HepG2 (cell line): ENCODE measurements around the gene SIAH1. TPM values are rescaled to one million over a fixed set of nuclear protein-coding genes. Genes with fewer than 3 reads are reported as not detected.
A peak's percentile ranks its signal among the peaks of the same experiment; 100 is the strongest.

Experiments used
- ATAC-seq: fragments of 200-7000 bp; cut with Tn5 transposase; 3 replicates; pipeline ENCODE4 v1.9.1; 2020; ENCODE audit warnings: mild to moderate bottlenecking, moderate library complexity
- BruUV-seq: library from RNA; stranded (reverse); fragments of 400-500 nt; replicated peaks from 2 replicates; lab custom pipeline; 2021; lab: Mats Ljungman, UMichigan
- CTCF ChIA-PET: fragments of 300-600 bp; formaldehyde crosslinking; extraction: SDS; loops from one replicate; lab custom pipeline; 2021; ENCODE audit warnings: low total read pairs, inconsistent platforms, low intra/inter-chr PET ratio; lab: Yijun Ruan, JAX
- POLR2A ChIA-PET: fragments of 350-600 bp; sonication (Branson Sonifier 250); formaldehyde crosslinking; loops from one replicate; lab custom pipeline; 2020; ENCODE audit warnings: antibody characterized with exemption, inconsistent platforms; lab: Yijun Ruan, JAX
- DNase-seq: peaks from one replicate; pipeline ENCODE4 v3.0.0-alpha.2; 2015; ENCODE audit warnings: low spot score
- FAIRE-seq: peaks from 3 replicates; lab custom pipeline; 2011; peaks lifted over from hg19 to GRCh38; lab: Jason Lieb, UNC
- H2AFZ ChIP-seq: one replicate; pipeline ENCODE4 v1.6.1; 2011; ENCODE audit warnings: low read length, inconsistent platforms
- H3K27ac ChIP-seq: fragments of 300-600 bp; 3 replicates; pipeline ENCODE4 v1.8.0; 2011; ENCODE audit warnings: mixed run types, mild to moderate bottlenecking, mixed read lengths, low read length, inconsistent platforms; ENCODE audit not compliant: insufficient read depth; ENCODE audit errors: extremely low read length
- H3K27me3 ChIP-seq, 2 experiments: fragments of 200-600 bp in 1 of 2; 2 replicates in 1 of 2; 3 replicates in 1 of 2; pipeline versions ENCODE4 v1.6.0 to v1.8.0; 2011; ENCODE audit warnings: low read length in 2 of 2, mild to moderate bottlenecking in 2 of 2, moderate library complexity in 2 of 2, inconsistent platforms in 1 of 2; ENCODE audit not compliant: insufficient read depth in 2 of 2, control insufficient read depth in 1 of 2
- H3K36me3 ChIP-seq, 2 experiments: fragments of 200-600 bp in 1 of 2; replicated peaks in 1 of 2; 2 replicates in 1 of 2; 3 replicates in 1 of 2; pipeline versions ENCODE4 v1.5.1 to v1.8.0; 2011; ENCODE audit warnings: low read length in 2 of 2, inconsistent platforms in 1 of 2; ENCODE audit not compliant: insufficient read depth in 2 of 2, control insufficient read depth in 1 of 2
- H3K4me1 ChIP-seq: 2 replicates; pipeline ENCODE4 v1.5.1; 2012; ENCODE audit warnings: low read length, inconsistent platforms; ENCODE audit not compliant: insufficient read depth
- H3K4me2 ChIP-seq: 2 replicates; pipeline ENCODE4 v1.6.0; 2011; ENCODE audit warnings: low read depth, low read length, inconsistent platforms
- H3K4me3 ChIP-seq, 3 experiments: fragments of 200-600 bp in 1 of 3; sonication (generic), shearing (Covaris generic) in 1 of 3; replicated peaks in 1 of 3; 2 replicates each; pipeline ENCODE4 v1.5.1; 2011 to 2016; ENCODE audit warnings: low read length in 3 of 3, inconsistent platforms in 2 of 3, low read depth in 2 of 3, mild to moderate bottlenecking in 2 of 3, control low read depth in 1 of 3, mixed read lengths in 1 of 3; ENCODE audit not compliant: insufficient read depth in 1 of 3
- H3K79me2 ChIP-seq: one replicate; pipeline ENCODE4 v1.6.1; 2011; ENCODE audit warnings: low read length, inconsistent platforms; ENCODE audit not compliant: insufficient read depth
- H3K9ac ChIP-seq: 2 replicates; pipeline ENCODE4 v1.6.0; 2011; ENCODE audit warnings: mild to moderate bottlenecking, low read depth, low read length, inconsistent platforms; ENCODE audit not compliant: insufficient read depth
- H3K9me3 ChIP-seq: 2 replicates; pipeline ENCODE4 v1.5.1; 2012; ENCODE audit warnings: mild to moderate bottlenecking, low read length
- H4K20me1 ChIP-seq: 2 replicates; pipeline ENCODE4 v1.6.0; 2011; ENCODE audit warnings: inconsistent platforms, mild to moderate bottlenecking, low read length, moderate library complexity; ENCODE audit not compliant: insufficient read depth
- AGO2 ChIP-seq: fragments of 200-400 bp; formaldehyde crosslinking; optimal IDR thresholded peaks from 2 replicates; pipeline ENCODE3; 2017; ENCODE audit warnings: mild to moderate bottlenecking, low read depth, low read length, moderate library complexity
- GABPB1 ChIP-seq: IDR thresholded peaks from 2 replicates; pipeline ENCODE4 v1.6.1; 2016; ENCODE audit warnings: mild to moderate bottlenecking, missing genetic modification reagents, moderate library complexity, missing compliant biosample characterization
- GATAD2A ChIP-seq: IDR thresholded peaks from 2 replicates; pipeline ENCODE4 v1.6.1; 2016
- MAF1 ChIP-seq: sonication (generic); formaldehyde crosslinking; IDR thresholded peaks from 2 replicates; pipeline ENCODE4 v1.5.0; 2020; ENCODE audit warnings: missing genetic modification reagents, borderline replicate concordance
- RFXANK ChIP-seq: IDR thresholded peaks from 2 replicates; pipeline ENCODE4 v1.6.1; 2016
- SP5 ChIP-seq: IDR thresholded peaks from 2 replicates; pipeline ENCODE4 v1.6.1; 2016; ENCODE audit warnings: low read depth, borderline replicate concordance
- ZNF329 ChIP-seq: sonication (generic); formaldehyde crosslinking; IDR thresholded peaks from 2 replicates; pipeline ENCODE4 v1.9.0; 2021; ENCODE audit warnings: low read depth, mild to moderate bottlenecking, missing genetic modification reagents
- WGBS: methylation state at CpG from one replicate; pipeline ENCODE4 v1.1.6; 2017; ENCODE audit warnings: low lambda C conversion rate; 5-methylcytosine and 5-hydroxymethylcytosine counted together
- in situ Hi-C: cut with HindIII; loops from 2 replicates; pipeline ENCODE4 v1.10.0; 2017; ENCODE audit warnings: low pct_unique_long_range_greater_than_20kb; ENCODE audit not compliant: extremely low pct_ligation_motif_present
- intact Hi-C: fragments of 100-400 bp; cut with micrococcal nuclease; formaldehyde crosslinking; loops from one replicate; pipeline ENCODE4 v1.10.0; 2022; ENCODE audit not compliant: unreplicated experiment
- polyA plus RNA-seq, 8 experiments: library from polyadenylated mRNA; depleted of rRNA in 3 of 8; stranded (reverse) in 7 of 8; unstranded in 1 of 8; fragments of >200 nt; fragmentation: Illumina TruSeq in 4 of 8; extraction: Trizol in 4 of 8; gene quantifications; 2 replicates each; pipeline versions ENCODE4 v1.2.1 to v1.2.3, GENCODE V29; 2011 to 2016; ENCODE audit warnings: low read depth in 4 of 8, missing spikeins in 1 of 8, mixed read lengths in 1 of 8; ENCODE audit not compliant: insufficient read depth in 1 of 8
- total RNA-seq, 5 experiments: library from RNA; depleted of rRNA; stranded (reverse); fragments of >200 nt; fragmentation: Illumina TruSeq; extraction: Trizol; gene quantifications; 2 replicates each; pipeline ENCODE4 v1.2.3, GENCODE V29; 2016; ENCODE audit warnings: low read depth in 1 of 5
- TF ChIP-seq, protein P1 (sequence below): sonication (generic); formaldehyde crosslinking; IDR thresholded peaks from 2 replicates; pipeline ENCODE4 v1.4.0; 2020; ENCODE audit warnings: missing genetic modification reagents
- TF ChIP-seq, protein P2 (sequence below): sonication (generic); formaldehyde crosslinking; IDR thresholded peaks from 2 replicates; pipeline ENCODE4 v1.4.0; 2020; ENCODE audit warnings: mild to moderate bottlenecking, missing genetic modification reagents, borderline replicate concordance
- TF ChIP-seq, protein P3 (sequence below): fragments of 450-650 bp; IDR thresholded peaks from 2 replicates; pipeline ENCODE4 v1.6.1; 2017; ENCODE audit warnings: mild to moderate bottlenecking
- TF ChIP-seq, protein P4 (sequence below): IDR thresholded peaks from 2 replicates; pipeline ENCODE4 v1.6.1; 2016; ENCODE audit warnings: missing compliant biosample characterization, missing genetic modification reagents, borderline replicate concordance

The SIAH1 gene
- total and polyA plus RNA-seq, 2 of the 13 experiments (the other 11 are each of a cell fraction or from before 2014, with no cell fraction given): 16.0 to 28.6 TPM

DNA sequence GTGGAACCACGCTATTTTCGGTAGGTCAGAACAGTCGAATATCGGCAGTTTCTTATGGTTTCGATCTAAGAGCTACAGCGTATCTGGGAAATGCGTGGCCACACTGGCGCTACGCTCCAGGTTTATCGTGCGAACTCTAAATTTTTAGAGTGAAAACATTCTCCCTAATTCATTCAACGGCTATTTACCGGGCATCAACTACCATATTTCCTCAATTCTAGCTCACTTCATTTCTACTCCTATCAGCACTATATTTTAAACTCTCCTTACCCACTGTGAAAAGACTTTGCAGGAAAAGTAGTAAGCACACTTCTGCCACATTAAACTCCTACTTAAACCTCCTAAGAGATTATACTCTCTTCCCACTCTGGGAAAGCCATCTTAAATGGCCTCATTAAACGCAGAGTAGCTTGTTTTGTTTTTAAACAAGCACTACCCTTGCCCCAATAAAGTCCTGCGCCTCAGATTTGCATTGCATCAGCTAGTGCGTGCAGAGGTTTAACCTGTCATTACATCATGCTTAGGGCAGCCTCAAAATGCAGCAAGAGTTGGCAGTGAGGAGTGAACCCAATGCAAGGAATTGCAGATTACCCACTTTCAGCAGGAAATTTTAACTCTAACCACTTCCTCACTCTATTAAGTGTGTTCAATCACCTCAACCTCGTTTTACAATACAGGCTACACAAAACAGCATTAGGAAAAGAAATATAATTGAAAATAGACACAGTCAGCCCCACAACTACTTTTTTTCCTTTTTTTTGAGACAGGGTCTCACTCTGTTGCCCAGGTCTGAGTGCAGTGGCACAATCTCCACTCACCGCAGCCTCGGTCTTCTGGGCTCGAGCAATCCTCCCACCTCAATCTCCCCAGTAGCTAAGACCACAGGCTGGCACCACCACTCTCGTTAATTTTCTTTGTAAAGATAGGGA lies 18.8 kb downstream of the SIAH1 start (continued):
- TF ChIP-seq, protein P1, sequence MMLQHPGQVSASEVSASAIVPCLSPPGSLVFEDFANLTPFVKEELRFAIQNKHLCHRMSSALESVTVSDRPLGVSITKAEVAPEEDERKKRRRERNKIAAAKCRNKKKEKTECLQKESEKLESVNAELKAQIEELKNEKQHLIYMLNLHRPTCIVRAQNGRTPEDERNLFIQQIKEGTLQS (CRISPR knock-in tag): peak; percentile 92
- TF ChIP-seq, protein P2, sequence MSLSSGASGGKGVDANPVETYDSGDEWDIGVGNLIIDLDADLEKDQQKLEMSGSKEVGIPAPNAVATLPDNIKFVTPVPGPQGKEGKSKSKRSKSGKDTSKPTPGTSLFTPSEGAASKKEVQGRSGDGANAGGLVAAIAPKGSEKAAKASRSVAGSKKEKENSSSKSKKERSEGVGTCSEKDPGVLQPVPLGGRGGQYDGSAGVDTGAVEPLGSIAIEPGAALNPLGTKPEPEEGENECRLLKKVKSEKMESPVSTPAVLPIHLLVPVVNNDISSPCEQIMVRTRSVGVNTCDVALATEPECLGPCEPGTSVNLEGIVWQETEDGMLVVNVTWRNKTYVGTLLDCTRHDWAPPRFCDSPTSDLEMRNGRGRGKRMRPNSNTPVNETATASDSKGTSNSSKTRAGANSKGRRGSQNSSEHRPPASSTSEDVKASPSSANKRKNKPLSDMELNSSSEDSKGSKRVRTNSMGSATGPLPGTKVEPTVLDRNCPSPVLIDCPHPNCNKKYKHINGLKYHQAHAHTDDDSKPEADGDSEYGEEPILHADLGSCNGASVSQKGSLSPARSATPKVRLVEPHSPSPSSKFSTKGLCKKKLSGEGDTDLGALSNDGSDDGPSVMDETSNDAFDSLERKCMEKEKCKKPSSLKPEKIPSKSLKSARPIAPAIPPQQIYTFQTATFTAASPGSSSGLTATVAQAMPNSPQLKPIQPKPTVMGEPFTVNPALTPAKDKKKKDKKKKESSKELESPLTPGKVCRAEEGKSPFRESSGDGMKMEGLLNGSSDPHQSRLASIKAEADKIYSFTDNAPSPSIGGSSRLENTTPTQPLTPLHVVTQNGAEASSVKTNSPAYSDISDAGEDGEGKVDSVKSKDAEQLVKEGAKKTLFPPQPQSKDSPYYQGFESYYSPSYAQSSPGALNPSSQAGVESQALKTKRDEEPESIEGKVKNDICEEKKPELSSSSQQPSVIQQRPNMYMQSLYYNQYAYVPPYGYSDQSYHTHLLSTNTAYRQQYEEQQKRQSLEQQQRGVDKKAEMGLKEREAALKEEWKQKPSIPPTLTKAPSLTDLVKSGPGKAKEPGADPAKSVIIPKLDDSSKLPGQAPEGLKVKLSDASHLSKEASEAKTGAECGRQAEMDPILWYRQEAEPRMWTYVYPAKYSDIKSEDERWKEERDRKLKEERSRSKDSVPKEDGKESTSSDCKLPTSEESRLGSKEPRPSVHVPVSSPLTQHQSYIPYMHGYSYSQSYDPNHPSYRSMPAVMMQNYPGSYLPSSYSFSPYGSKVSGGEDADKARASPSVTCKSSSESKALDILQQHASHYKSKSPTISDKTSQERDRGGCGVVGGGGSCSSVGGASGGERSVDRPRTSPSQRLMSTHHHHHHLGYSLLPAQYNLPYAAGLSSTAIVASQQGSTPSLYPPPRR (CRISPR knock-in tag): no peak

DNA sequence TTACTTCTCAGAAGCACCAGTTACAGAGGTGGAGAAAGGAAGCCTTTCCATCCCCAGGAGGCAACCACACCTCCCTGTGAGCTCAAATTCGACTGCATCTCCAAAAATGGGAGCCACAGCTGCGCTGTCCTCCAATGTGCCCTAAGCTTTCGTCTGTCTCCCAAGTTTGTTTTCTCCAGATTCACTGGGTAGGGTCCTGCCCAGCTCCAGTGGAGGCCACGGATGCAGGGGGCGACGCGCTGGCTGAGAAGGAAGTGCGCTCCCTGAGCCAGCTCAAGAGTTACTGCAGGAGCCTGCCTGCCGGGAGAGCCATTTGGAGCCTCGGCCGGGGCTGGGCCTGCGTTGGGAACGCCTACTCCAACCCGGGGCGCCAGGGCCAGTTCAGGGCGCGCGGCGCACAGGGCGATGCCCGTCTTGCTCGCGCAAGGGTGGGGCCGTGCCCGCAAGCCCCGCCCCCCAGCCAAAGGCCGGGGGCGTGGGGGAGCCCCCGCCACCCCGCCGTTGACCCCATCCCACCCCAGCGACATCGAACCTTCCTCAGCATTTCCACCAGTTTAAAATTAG lies 19.5 kb downstream of the SIAH1 start:
- peaks cover 96% of the 10 kb centered on the region for H3K79me2 ChIP-seq
- TF ChIP-seq GATAD2A (CRISPR knock-in tag): peak; percentile 34
- TF ChIP-seq SP5 (CRISPR knock-in tag): peak; percentile 42; the same call in 1 of the 2 replicates
- peak; percentile 86 for TF ChIP-seq AGO2
- TF ChIP-seq MAF1: 0 out of 2 replicates have a peak, but pooled peaks have one; percentile 82
- TF ChIP-seq GABPB1 (CRISPR knock-in tag): peak; percentile 77
- TF ChIP-seq ZNF329 (CRISPR knock-in tag): no peak
- TF ChIP-seq, protein P3, sequence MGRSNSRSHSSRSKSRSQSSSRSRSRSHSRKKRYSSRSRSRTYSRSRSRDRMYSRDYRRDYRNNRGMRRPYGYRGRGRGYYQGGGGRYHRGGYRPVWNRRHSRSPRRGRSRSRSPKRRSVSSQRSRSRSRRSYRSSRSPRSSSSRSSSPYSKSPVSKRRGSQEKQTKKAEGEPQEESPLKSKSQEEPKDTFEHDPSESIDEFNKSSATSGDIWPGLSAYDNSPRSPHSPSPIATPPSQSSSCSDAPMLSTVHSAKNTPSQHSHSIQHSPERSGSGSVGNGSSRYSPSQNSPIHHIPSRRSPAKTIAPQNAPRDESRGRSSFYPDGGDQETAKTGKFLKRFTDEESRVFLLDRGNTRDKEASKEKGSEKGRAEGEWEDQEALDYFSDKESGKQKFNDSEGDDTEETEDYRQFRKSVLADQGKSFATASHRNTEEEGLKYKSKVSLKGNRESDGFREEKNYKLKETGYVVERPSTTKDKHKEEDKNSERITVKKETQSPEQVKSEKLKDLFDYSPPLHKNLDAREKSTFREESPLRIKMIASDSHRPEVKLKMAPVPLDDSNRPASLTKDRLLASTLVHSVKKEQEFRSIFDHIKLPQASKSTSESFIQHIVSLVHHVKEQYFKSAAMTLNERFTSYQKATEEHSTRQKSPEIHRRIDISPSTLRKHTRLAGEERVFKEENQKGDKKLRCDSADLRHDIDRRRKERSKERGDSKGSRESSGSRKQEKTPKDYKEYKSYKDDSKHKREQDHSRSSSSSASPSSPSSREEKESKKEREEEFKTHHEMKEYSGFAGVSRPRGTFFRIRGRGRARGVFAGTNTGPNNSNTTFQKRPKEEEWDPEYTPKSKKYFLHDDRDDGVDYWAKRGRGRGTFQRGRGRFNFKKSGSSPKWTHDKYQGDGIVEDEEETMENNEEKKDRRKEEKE: no peak
- TF ChIP-seq RFXANK (CRISPR knock-in tag): no peak
- TF ChIP-seq, protein P4, sequence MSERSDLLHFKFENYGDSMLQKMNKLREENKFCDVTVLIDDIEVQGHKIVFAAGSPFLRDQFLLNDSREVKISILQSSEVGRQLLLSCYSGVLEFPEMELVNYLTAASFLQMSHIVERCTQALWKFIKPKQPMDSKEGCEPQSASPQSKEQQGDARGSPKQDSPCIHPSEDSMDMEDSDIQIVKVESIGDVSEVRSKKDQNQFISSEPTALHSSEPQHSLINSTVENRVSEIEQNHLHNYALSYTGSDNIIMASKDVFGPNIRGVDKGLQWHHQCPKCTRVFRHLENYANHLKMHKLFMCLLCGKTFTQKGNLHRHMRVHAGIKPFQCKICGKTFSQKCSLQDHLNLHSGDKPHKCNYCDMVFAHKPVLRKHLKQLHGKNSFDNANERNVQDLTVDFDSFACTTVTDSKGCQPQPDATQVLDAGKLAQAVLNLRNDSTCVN (CRISPR knock-in tag): peak; percentile 14; the same call in 1 of the 2 replicates

More for the DNA sequence above, 19.5 kb downstream of the SIAH1 start:
- peak; percentile 83 for DNase-seq
- ChIA-PET POLR2A (interaction anchor here (0.7 to 4.0 kb wide), 21 partner anchors 8 to 1482 kb away, joined by 3 to 80 read pairs (median 5); partner anchors contain the start of genes GPT2 and SIAH1), CTCF (no interaction called here)
- no TSS peak for BruUV-seq
- ATAC-seq: peak; percentile 99
- Histone ChIP-seq H3K4me1 (peaks cover 45% of the 10 kb centered on the region), H3K27me3 (no peaks in the 10 kb centered on the region; a peak in 1 of 5 replicates), H3K9me3 (no peaks in the 10 kb centered on the region), H3K4me2 (peak overlapping the region; percentile 99), H3K9ac (peak overlapping the region; percentile 80), H3K27ac (peak overlapping the region; percentile 81), H3K4me3 (peak overlapping the region; percentile 72 to 87 (median 75)), H2AFZ (no peak overlapping the region), H4K20me1 (peaks cover 28% of the 10 kb centered on the region), H3K36me3 (peaks cover 5 to 13% of the 10 kb centered on the region in 2 experiments; a peak in 3 of 5 replicates)
- FAIRE-seq: no peak
- in situ Hi-C loops (no loop called here), intact Hi-C loops (loop anchor here (1.0 to 5.0 kb wide), 4 partner anchors 9 to 257 kb away; partner anchors contain the start of gene SIAH1)
- WGBS: 0% methylated on average over 10 of the region's 33 CpGs
